Neural progenitor cell (in vitro differentiated cells): ENCODE data around the gene C1QTNF1.
"Not testable (repeated sequence)": the region's sequence is repeated elsewhere in the genome, so short reads cannot be mapped to it uniquely, and the experiment has no call there.

ENCODE experiments used
- EZH2 ChIP-seq: fragments of 200-600 bp; sonication (generic); IDR thresholded peaks from 2 replicates; pipeline ENCODE4 v1.6.1; 2017; ENCODE audit warnings: antibody characterized with exemption, mild to moderate bottlenecking, moderate library complexity
- EZH2phosphoT487 ChIP-seq: fragments of 200-600 bp; sonication (generic); IDR thresholded peaks from 2 replicates; pipeline ENCODE4 v1.6.1; 2017; ENCODE audit warnings: antibody characterized with exemption
- TF ChIP-seq, protein P1 (sequence below): fragments of 200-600 bp; sonication (generic); IDR thresholded peaks from 2 replicates; pipeline ENCODE4 v1.5.1; 2017; ENCODE audit warnings: antibody characterized with exemption, mild to moderate bottlenecking

DNA sequence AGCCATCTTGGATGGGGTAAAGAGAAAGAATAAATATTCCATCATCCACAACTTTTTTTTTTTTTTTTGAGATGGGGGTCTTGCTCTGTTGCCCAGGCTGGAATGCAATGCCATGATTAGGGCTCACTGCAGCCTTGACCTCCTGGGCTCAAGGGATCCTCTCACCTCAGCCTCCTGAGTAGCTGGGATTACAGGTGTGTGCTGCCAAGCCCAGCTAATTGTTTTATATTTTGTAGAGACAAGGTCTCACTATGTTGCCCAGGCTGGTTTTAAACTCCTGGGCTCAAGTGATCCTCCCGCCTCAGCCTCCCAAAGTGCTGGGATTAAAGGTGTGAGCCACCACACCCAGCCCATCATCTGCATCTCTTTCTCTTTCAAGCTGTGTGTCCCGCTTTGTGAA, 2.0 kb upstream of the C1QTNF1 start:
- TF ChIP-seq, protein P1, sequence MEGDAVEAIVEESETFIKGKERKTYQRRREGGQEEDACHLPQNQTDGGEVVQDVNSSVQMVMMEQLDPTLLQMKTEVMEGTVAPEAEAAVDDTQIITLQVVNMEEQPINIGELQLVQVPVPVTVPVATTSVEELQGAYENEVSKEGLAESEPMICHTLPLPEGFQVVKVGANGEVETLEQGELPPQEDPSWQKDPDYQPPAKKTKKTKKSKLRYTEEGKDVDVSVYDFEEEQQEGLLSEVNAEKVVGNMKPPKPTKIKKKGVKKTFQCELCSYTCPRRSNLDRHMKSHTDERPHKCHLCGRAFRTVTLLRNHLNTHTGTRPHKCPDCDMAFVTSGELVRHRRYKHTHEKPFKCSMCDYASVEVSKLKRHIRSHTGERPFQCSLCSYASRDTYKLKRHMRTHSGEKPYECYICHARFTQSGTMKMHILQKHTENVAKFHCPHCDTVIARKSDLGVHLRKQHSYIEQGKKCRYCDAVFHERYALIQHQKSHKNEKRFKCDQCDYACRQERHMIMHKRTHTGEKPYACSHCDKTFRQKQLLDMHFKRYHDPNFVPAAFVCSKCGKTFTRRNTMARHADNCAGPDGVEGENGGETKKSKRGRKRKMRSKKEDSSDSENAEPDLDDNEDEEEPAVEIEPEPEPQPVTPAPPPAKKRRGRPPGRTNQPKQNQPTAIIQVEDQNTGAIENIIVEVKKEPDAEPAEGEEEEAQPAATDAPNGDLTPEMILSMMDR = not testable (repeated sequence)
- TF ChIP-seq EZH2, EZH2phosphoT487: not testable (repeated sequence)
